HG03432 (cell line): Measurements from ENCODE around the gene TSSK6.
"Not testable (repeated sequence)": the region's sequence is repeated elsewhere in the genome, so short reads cannot be mapped to it uniquely, and the experiment has no call there.

ENCODE experiments used
- ATAC-seq: cut with Tn5 transposase; IDR thresholded peaks from one replicate; pipeline ENCODE4 v1.9.1; 2021; ENCODE audit warnings: mild to moderate bottlenecking, moderate library complexity; ENCODE audit not compliant: unreplicated experiment

TSSK6 gene

GRCh38 chr19:19488875-19489690, 26.3 kb downstream of the TSSK6 start:
- ATAC-seq: peak; percentile 62

- ATAC-seq: no peak
Measured at GRCh38 chr19:19487950-19488874, 27.1 kb downstream of the TSSK6 start.

GRCh38 chr19:19487077-19487949, 28.0 kb downstream of the TSSK6 start:
- ATAC-seq: no peak

- ATAC-seq: no peak
Measured at GRCh38 chr19:19486343-19487076, 28.8 kb downstream of the TSSK6 start.

- no peak for ATAC-seq
Measured at GRCh38 chr19:19485998-19486290, 29.4 kb downstream of the TSSK6 start.

- ATAC-seq: no peak
Measured at GRCh38 chr19:19485161-19485997, 30.0 kb downstream of the TSSK6 start.

- no peak for ATAC-seq
Measured at GRCh38 chr19:19482809-19483596, 32.3 kb downstream of the TSSK6 start.

GRCh38 chr19:19480688-19481087, 34.7 kb downstream of the TSSK6 start:
- ATAC-seq: no peak

GRCh38 chr19:19477705-19478383, 37.5 kb downstream of the TSSK6 start:
- ATAC-seq: no peak

- no peak for ATAC-seq
Measured at GRCh38 chr19:19475849-19476828, 39.2 kb downstream of the TSSK6 start.

GRCh38 chr19:19475015-19475765, 40.2 kb downstream of the TSSK6 start:
- ATAC-seq: no peak

- ATAC-seq: not testable (repeated sequence)
Measured at GRCh38 chr19:19472106-19472505, 43.2 kb downstream of the TSSK6 start.

- no peak for ATAC-seq
Measured at GRCh38 chr19:19471682-19472081, 43.7 kb downstream of the TSSK6 start.

GRCh38 chr19:19470579-19470978, 44.8 kb downstream of the TSSK6 start:
- no peak for ATAC-seq

- no peak for ATAC-seq
Measured at GRCh38 chr19:19468424-19469050, 46.8 kb downstream of the TSSK6 start.

GRCh38 chr19:19466201-19466600, 49.1 kb downstream of the TSSK6 start:
- no peak for ATAC-seq
